Measurements from ENCODE around the gene MARCHF4. TPM values are rescaled to one million over a fixed set of nuclear protein-coding genes. Genes with fewer than 3 reads are reported as not detected.
"Not testable (repeated sequence)": the region's sequence is repeated elsewhere in the genome, so short reads cannot be mapped to it uniquely, and the experiment has no call there.

The MARCHF4 gene
- total RNA-seq, 2 experiments from 2014 or later, result not detected

DNA sequence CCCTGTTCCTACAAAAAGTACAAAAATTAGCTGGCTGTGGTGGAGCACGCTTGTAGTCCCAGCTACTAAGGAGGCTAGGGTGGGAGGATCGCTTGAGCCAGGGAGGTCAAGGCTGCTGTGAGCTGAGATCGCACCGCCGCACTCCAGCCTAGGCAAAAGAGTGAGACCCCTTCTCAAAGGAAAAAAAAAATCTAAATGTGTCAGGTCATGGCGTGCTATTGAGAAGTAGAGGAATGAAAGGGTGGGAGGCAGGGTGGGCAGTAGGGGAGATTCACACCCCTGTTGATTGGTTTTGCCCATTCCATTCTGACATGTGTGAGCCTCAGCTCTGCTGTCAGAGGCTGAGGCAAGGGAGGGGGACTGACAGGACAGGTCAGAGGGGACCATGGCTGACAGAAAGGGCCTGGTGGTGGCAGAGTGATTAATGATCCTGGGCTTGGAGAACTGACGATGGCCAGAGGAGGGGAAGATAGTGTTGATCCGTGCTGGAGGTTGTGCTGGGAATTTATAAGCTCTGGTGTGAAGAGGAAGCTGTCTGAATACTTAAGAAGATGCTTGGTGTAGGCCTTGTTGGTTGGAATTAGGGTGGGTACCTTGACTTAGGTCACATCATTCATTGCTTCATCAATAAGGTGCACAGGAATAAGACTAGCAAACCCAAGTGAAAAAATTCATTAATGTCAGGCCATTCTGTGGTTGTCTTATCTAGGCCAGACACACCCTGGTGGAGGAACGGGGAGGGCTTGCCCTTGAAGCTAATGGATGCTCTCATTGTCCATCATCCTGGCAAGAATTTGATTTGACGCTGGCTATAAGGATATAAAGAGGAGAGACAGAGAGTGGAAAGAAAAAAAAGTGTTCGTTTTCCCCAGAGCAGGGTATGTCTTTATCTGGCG lies 20.9 kb upstream of the MARCHF4 start:
- ChIA-PET CTCF (no interaction called here), POLR2A (no interaction called here)

DNA sequence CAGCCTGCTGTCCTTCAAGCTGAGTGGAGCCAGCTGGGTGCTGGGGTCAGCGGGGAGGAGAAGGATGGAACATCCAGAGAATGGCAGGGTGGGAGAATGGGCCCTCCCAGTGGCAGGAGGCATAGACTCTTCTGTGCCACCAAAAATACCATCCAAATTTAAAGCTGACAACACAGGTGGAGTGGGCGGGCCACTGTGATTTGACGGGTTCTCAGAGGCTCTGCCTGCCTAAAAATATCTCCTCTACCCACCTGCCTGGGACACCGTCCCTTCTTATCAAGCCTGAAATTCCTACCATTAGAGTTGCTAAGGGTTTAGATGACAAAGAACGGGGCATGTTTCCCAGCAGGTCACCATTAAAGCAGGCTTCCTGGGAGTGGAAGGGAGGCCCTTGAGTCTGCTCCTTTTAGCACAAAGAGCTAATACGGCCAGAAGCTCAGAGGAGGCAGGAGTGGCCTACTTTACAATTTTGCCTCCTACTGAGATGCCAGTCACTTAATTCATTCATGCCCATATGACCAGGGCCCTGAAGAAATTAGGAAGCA lies 19.8 kb upstream of the MARCHF4 start:
- ChIA-PET CTCF (no interaction called here), POLR2A (no interaction called here)

DNA sequence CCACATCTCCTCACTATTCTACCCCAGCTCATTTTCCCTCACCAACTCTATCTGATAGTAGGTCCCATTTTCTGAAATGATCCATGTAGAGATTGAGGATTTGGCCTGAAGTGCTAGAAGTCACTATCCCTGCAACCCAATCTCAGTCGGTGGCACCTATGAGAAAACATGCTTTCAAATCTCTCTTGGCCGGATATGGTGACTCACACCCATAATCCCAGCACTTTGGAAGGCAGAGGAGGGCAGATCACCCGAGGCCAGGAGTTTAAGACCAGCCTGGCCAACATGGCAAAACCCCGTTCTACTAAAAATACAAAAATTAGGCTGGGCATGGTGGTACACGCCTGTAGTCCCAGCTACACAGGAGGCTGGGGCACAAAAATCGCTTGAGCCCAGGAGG lies 19.1 kb upstream of the MARCHF4 start:
- CTCF ChIA-PET, result no interaction called here

DNA sequence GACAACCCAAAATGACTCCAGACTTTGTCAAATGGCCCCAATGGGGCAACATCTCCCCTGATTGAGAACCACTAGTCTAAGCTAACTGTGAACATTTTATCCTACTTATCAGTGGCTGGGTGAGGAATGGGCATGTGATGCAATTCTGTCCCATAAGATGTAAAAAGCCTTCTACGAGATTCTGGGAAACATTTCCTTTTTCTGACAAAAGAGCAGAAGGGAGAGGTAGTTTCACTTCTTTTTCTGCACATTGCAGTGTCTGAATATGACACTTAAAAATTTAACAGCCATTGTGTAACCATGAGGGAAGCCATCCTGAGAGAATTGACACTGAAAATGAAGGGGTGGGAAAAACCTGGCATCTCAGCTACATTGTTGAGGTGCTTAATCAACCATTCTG lies 17.3 kb upstream of the MARCHF4 start:
- CTCF ChIA-PET, result no interaction called here
- POLR2A ChIA-PET, result no interaction called here

More for the DNA sequence above, 19.1 kb upstream of the MARCHF4 start:
- POLR2A ChIA-PET, result no interaction called here

DNA sequence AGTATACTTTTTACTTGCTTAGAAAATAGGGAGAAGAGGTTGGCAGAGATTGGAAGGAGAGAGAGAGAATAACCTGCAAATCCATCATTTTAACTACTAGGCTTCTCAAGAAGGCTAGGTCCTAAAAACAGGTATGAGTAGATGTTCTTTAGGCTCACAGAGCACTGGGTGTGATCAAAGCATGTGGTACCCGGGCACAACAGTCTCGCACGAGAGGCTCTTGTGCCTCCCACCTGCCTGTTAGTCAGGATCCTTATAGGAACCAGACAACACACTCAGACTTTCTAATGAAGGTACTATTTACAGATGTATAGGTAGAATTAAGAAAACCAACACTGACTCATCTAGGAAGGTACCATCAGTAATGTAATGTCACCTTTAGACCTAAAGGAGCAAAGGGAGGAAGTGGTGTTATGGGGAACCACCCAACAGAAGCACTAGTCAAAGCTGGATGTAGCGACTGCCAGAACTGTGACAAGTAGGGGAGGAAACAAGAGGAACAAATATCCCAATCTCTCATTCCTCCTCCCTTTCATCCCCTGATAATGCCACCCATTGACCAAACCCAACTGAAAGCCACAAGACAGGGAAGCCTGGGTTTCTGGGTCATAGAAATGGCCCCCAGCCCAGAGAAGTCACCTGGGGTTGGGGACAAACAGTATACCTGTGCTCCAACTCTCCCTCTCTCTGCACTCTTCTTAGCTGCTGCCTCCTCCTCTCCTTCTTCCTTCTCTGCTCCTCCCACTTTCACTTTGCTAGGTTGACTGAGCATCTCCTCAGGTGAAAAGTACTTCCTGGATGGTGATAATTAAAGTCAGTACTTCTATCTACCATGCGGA lies 16.0 kb upstream of the MARCHF4 start:
- POLR2A ChIA-PET, result no interaction called here
- CTCF ChIA-PET, result no interaction called here

DNA sequence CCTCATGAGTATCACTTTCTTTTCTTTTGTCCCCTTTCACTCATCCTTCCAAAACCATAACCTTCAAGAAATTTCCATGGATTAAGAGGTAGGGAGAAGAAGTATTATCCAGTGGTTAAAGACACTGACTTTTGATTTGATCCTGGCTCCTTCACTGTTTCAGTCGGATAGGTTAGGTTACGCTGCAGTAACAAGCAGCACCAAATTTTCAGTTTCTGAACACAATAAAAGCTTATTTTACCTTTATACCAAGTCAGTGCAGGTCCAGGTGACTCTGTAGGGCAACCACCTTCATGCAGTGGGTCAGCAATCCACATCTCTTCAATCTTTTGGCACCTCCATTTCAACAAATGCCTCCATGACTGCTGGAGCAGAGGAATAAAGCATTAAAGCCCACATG lies 15.0 kb upstream of the MARCHF4 start:
- ChIA-PET POLR2A (no interaction called here), CTCF (no interaction called here)

DNA sequence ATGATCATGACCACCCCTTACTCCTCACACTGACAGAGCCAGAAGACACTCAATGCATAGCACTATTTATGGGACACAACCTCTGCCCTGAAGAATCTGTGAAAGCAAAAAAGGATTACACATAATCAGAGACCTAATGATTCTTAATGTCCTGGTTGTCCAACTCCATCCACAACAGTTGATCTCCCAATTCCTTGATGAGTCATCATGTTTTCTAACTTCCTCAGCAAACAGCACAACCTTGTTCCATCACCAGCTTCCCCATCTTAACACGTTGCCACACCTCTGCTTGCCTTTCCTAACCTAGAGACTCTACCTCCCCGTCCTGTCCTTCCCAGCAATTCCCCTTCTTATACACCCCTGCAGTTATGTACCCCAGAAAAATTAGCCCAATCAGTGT lies 13.2 kb upstream of the MARCHF4 start:
- ChIA-PET POLR2A (no interaction called here), CTCF (no interaction called here)

DNA sequence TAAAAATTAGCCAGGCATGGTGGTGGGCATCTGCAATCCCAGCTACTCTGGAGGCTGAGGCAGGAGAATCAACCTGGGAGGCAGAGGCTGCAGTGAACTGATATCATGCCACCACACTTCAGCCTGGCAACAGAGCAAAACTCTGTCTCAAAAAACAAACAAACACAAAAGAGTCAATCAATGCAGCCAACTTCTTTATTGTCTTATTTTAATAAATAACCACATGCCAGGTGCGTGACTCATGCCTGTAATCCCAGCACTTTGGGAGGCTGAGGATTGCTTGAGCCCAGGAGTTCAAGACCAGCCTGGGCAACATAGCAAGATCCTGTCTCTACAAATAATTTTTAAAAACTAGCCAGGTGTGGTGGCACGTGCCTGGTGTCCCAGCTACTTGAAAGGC lies 12.1 kb upstream of the MARCHF4 start:
- POLR2A ChIA-PET, CTCF ChIA-PET: not testable (repeated sequence)

DNA sequence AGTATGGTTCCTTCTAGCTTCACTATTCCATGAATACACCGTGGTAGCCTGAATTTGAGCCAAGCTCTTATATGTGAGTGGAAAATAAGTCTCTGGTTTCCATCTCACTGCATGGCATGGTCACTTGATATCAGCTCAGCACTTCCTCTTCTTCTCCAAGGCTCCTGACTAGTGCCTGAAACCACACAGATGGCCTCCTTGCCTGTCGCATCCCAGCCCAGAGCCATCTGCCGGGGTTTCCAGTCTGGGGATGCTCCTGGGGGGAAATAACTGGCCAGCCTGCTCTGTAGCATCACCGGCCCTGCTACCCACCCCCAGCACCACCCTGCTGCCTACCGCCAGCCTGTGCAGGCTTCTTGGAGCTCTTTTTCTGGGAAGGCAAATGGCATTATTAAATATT lies 7.7 kb upstream of the MARCHF4 start:
- POLR2A ChIA-PET, result no interaction called here
- CTCF ChIA-PET, result no interaction called here

DNA sequence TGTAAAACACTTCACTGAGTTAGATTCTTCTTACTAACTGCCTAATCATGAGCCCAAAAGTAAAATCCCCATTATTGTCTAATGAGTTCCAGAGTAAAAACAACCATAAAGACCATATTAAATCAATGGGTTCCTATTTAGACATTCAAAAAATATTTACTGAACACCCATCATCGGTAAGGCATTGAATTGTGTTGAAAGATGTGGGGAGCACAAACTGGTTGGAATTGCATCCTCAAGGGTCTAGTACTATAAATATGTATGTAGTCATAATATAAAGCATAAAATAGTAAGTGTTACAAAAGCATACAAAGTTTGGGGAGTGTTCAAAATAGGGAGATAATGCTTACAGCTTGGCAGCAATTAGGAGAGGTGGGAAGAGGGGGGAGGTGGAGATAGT lies 3.0 kb upstream of the MARCHF4 start:
- CTCF ChIA-PET, result no interaction called here
- POLR2A ChIA-PET, result no interaction called here

DNA sequence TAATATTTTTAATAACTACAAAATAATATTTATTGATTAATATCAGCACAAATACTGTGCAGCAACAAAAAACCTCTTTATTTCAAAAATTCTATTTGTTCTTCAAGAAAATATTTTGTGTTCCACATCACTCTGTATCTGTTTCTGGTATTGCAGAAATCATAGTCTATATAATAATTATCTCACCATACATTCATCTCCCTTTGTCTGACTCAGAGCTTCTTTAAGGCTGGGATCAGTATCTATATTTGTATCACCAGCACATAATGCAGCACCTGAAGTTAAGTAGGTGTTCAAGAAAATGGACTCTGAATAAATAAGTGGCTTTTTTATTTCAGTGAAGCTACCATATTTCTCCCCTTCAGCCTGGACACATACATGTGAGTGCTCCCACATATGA lies 1.6 kb upstream of the MARCHF4 start:
- ChIA-PET POLR2A (no interaction called here), CTCF (interaction anchor here (1.3 kb wide), 1 partner anchor 22 kb away, joined by 3 read pairs; no protein-coding TSS in a partner anchor)

DNA sequence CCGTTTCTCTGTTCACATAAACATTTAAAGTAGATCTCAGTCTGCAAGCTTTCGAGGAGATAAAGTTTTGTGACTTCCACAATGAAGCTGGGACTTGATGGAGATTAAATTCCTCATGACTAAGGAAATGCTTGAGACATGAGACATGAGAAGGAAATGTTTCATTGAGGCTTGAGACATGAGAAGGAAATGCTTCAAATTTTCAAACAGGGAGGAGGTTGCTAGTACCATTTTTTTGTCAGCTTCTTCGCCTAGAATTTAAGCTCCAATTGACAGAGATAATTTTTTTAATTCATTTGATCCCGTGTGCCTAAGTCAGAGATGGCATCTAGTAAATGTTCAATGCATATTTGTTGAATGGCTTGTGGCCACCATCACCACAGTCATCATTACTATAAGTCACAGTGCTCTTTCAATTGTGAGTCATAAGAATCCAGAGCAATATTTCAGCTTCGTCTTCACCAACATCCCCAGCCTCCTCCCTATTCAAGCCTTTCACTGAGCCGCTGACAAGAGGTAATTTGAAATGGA lies 543 bp upstream of the MARCHF4 start:
- POLR2A ChIA-PET, result no interaction called here

DNA sequence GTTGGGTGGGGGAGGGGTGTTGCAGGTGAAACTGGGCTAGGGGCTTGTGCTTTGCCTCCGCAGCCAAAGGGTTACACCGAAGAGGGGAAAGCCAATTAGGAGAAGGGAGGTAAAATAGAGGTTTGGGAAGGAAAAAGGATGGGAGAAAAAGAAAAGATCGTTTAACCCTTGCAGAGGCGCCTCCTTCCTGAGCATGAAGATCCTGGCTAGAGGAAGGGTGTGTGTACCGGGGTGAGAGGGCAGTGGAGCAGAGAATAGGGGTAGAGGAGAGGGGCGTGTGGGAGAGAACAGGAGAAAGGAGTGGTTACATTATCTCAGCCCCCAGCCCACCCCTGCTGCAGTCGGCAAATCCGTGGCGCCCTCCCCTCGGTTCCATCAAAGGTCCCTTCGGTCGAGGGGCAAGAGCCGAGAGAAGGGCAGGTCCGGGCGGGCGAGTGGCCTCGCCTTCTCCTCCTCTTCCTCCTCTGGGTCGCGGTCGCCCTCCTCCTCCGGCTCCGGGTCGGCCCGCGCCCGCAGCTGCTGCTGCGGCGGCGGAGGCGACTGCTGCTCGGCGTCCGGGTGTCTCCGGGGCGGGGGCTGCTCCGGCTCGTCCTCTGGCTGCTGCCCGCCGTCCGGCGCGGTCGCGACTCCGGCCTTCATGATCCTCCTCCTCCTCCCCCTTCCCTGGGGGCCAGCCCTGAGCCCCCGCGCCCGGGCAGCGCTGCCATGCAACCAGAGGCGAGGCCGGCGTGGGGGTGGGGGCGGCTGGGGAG lies 1.1 kb downstream of the MARCHF4 start:
- CTCF ChIA-PET, result no interaction called here
- POLR2A ChIA-PET, result no interaction called here

More for the DNA sequence above, 543 bp upstream of the MARCHF4 start:
- CTCF ChIA-PET, result interaction anchor here (1.3 kb wide), 1 partner anchor 20 kb away, joined by 3 read pairs; no protein-coding TSS in a partner anchor

DNA sequence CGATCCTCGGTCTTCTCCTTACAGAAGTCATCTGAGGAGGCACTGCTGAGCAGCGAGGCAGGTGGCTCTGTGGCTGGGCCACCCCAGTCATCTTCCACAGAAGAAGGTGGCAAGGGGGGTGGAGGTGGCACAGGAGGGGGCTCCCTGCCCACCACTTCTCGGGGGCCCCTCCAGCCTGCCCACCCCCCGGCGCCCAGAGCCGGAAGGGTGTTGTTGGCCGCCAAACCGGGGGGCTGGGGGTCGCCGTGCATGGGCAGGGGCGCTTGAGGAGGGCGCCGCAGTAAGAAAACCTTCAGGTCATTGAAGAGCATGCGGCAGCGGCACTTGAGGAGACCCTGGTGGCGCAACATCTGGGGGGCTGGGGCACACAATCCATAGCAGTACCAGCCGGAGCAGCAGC lies 2.5 kb downstream of the MARCHF4 start:
- ChIA-PET POLR2A (no interaction called here), CTCF (no interaction called here)

DNA sequence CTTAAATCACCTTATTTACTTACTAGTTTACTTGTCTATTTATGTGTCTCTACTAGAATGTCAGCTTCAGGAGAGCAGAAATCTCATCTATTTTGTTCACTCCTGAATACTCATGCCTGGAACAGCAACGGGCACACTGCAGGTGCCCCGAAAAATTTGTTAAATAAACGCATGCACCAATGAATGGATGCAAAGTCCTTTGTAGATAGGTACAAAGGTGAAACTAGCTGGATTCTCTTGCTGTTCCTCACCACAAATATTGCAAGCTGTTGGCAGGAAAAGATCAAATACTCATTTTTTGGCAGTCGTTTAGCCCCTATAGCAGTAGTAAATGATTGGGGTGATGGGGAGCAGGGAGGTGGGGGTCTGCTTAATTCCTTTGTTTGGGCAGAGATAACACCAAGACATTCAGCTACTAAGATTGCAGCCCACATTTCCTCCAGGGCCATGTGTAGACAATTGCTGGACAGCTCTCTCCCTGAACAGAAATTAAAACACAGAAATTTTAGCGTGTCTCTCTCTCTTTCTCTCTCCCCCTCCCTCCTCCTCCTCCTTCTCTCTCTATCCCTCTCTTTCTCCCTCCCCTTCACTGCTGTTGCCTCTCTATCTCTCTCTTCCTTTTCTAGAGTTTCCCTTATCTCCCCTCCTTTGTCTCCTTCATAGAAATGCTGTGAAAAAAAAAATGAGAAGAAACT lies 5.4 kb downstream of the MARCHF4 start:
- CTCF ChIA-PET, result no interaction called here

DNA sequence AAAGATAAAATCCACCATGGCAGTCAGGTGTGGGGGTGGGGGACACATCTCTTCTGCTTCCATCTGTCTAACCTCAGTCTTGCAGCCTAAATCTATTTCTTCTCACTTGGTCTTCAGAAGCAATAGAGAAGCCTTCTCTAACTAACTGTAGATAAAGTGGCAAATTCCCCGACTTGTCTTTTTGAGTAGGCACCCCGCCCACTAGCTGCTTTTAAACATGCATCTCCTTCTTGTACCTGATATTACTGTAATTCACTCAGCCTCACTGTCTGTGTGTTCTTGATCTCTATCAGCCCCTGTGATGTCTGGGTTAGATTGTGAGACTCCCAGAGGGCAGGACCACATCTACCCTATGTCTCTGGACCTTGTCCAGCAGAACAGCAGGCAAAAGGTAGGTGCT lies 6.8 kb downstream of the MARCHF4 start:
- ChIA-PET POLR2A (no interaction called here), CTCF (no interaction called here)

More for the DNA sequence above, 5.4 kb downstream of the MARCHF4 start:
- POLR2A ChIA-PET, result no interaction called here

DNA sequence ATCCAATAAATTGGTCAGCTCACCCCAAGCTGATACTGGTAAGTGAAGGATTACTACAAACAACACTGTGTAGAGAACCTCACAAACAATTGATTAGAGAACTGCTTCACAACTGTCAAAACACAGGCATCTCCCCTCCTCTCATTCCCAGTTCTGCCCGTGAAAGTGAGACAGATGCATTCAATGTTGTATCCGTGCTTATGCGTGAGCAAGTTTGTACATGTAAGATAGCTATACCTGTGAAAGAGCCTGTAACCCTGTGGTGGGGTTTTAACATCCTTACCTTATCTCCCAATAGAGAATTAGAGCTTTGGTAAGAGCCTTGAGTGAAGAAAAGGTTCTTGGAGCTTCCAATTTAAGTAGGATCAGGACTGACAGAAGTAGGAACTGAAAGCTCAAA lies 9.1 kb downstream of the MARCHF4 start:
- CTCF ChIA-PET, result no interaction called here
- POLR2A ChIA-PET, result no interaction called here

DNA sequence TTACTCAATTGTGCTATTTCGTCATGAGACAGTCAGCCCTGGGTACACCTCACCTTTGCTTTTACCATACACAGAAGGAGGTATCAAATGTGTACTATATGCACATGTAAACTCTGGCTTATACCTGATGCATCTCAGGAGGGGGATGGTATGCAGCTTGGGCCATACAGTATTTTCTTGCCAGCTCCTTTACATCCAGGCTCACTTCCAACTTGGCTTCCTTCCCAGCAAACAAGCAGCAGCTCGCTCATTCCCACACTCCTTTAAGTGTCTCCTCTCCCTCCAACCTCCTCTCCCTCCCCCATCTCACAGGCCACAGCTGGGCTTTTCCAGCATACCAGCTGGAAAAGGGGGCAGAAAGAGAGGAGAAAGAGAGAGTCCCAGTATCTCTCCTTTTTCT lies 9.6 kb downstream of the MARCHF4 start:
- CTCF ChIA-PET, result no interaction called here

DNA sequence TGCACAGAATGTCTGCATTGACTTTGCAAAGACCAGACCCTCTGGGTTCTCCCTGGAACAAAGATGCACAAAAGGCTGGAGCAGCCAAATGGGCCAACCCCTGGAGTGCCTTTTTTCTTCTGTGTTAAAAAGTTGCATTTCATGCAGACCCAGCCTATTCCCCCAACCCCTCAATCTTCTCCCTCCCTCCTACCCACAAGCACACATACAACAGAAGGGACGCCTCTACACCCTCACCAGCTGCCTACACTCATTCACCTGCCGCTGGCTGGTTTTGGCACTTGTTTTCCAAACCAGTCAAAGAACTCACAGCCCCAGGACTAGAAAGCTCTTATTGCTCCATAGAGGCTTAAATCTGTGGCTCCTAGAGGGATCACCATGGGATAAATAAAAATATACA lies 16.6 kb downstream of the MARCHF4 start:
- ChIA-PET CTCF (no interaction called here), POLR2A (interaction anchor here (0.6 kb wide), 1 partner anchor 243 kb away, joined by 3 read pairs; no protein-coding TSS in a partner anchor)

More for the DNA sequence above, 9.6 kb downstream of the MARCHF4 start:
- POLR2A ChIA-PET, result no interaction called here

Data from activated CD8-positive, alpha-beta memory T cell treated with anti-CD3 and anti-CD28 coated beads for 36 hours (primary cell).